SK-N-SH treated with all-trans-retinoic acid at 6 μM for 48 hours (cell line): ENCODE results near the gene BRAT1.

ENCODE experiments used
- ATAC-seq: fragments of 200-7000 bp; cut with Tn5 transposase; 3 replicates; pipeline ENCODE4 v1.9.1; 2020; ENCODE audit warnings: mild to moderate bottlenecking, moderate library complexity
- ARNTL ChIP-seq: fragments of 450-650 bp; formaldehyde crosslinking; IDR thresholded peaks from 2 replicates; pipeline ENCODE4 v1.5.0; 2020; ENCODE audit warnings: low read depth, mild to moderate bottlenecking, moderate library complexity, borderline replicate concordance
- CSDC2 ChIP-seq: fragments of 250-450 bp; sonication (Bioruptor Pico); IDR thresholded peaks from 2 replicates; pipeline ENCODE4 v1.5.0; 2020; ENCODE audit warnings: mild to moderate bottlenecking, moderate library complexity
- ESRRG ChIP-seq: fragments of 250-450 bp; sonication (Bioruptor Pico); IDR thresholded peaks from 2 replicates; pipeline ENCODE4 v1.6.1; 2021; ENCODE audit warnings: mild to moderate bottlenecking
- GLIS3 ChIP-seq: fragments of 250-450 bp; sonication (Bioruptor Pico); IDR thresholded peaks from 2 replicates; pipeline ENCODE4 v1.5.0; 2020; ENCODE audit warnings: mild to moderate bottlenecking, moderate library complexity
- ISL1 ChIP-seq: fragments of 250-450 bp; sonication (Bioruptor Pico); IDR thresholded peaks from 2 replicates; pipeline ENCODE4 v2.1.2; 2022; ENCODE audit warnings: mild to moderate bottlenecking, moderate library complexity
- OSR1 ChIP-seq: fragments of 250-450 bp; sonication (Bioruptor Pico); IDR thresholded peaks from 2 replicates; pipeline ENCODE4 v1.8.0; 2022; ENCODE audit warnings: moderate library complexity, mild to moderate bottlenecking, inconsistent platforms
- TCF4 ChIP-seq: fragments of 250-450 bp; sonication (Bioruptor Pico); IDR thresholded peaks from 2 replicates; pipeline ENCODE4 v1.8.0; 2021; ENCODE audit warnings: mild to moderate bottlenecking, moderate library complexity, borderline replicate concordance
- TOX ChIP-seq: fragments of 250-450 bp; sonication (Bioruptor Pico); IDR thresholded peaks from 2 replicates; pipeline ENCODE4 v1.8.0; 2021; ENCODE audit warnings: mild to moderate bottlenecking, moderate library complexity, borderline replicate concordance
- ZC3H10 ChIP-seq: fragments of 250-450 bp; sonication (Bioruptor Pico); IDR thresholded peaks from 2 replicates; pipeline ENCODE4 v1.5.1; 2021; ENCODE audit warnings: mild to moderate bottlenecking, moderate library complexity
- ZFP3 ChIP-seq: fragments of 250-450 bp; sonication (Bioruptor Pico); IDR thresholded peaks from 2 replicates; pipeline ENCODE4 v1.5.0; 2020; ENCODE audit warnings: mild to moderate bottlenecking, moderate library complexity
- ZFP30 ChIP-seq: fragments of 450-650 bp; formaldehyde crosslinking; IDR thresholded peaks from 2 replicates; pipeline ENCODE4 v1.5.0; 2022; ENCODE audit warnings: mild to moderate bottlenecking, moderate library complexity
- ZNF70 ChIP-seq: fragments of 450-650 bp; formaldehyde crosslinking; IDR thresholded peaks from 2 replicates; pipeline ENCODE4 v1.5.0; 2020; ENCODE audit warnings: mild to moderate bottlenecking, moderate library complexity
- ZNF8 ChIP-seq: fragments of 450-650 bp; formaldehyde crosslinking; IDR thresholded peaks from 2 replicates; pipeline ENCODE4 v1.5.0; 2020; ENCODE audit warnings: mild to moderate bottlenecking, moderate library complexity
- TF ChIP-seq, protein P1 (sequence below): fragments of 250-450 bp; sonication (Bioruptor Pico); IDR thresholded peaks from 2 replicates; pipeline ENCODE4 v1.5.1; 2020; ENCODE audit warnings: low read depth, mild to moderate bottlenecking, moderate library complexity
- TF ChIP-seq, protein P2 (sequence below): fragments of 250-450 bp; sonication (Bioruptor Pico); IDR thresholded peaks from 2 replicates; pipeline ENCODE4 v1.8.0; 2021; ENCODE audit warnings: low read depth, mild to moderate bottlenecking, moderate library complexity, borderline replicate concordance
- TF ChIP-seq, protein P3 (sequence below): fragments of 250-450 bp; sonication (Bioruptor Pico); IDR thresholded peaks from 2 replicates; pipeline ENCODE4 v1.5.0; 2020; ENCODE audit warnings: mild to moderate bottlenecking, moderate library complexity
- TF ChIP-seq, protein P4 (sequence below): fragments of 250-450 bp; sonication (Bioruptor Pico); IDR thresholded peaks from 2 replicates; pipeline ENCODE4 v1.5.1; 2021; ENCODE audit warnings: mild to moderate bottlenecking, moderate library complexity
- TF ChIP-seq, protein P5 (sequence below): fragments of 250-450 bp; sonication (Bioruptor Pico); IDR thresholded peaks from 2 replicates; pipeline ENCODE4 v1.8.0; 2020; ENCODE audit warnings: mild to moderate bottlenecking, moderate library complexity, borderline replicate concordance

BRAT1 gene

DNA sequence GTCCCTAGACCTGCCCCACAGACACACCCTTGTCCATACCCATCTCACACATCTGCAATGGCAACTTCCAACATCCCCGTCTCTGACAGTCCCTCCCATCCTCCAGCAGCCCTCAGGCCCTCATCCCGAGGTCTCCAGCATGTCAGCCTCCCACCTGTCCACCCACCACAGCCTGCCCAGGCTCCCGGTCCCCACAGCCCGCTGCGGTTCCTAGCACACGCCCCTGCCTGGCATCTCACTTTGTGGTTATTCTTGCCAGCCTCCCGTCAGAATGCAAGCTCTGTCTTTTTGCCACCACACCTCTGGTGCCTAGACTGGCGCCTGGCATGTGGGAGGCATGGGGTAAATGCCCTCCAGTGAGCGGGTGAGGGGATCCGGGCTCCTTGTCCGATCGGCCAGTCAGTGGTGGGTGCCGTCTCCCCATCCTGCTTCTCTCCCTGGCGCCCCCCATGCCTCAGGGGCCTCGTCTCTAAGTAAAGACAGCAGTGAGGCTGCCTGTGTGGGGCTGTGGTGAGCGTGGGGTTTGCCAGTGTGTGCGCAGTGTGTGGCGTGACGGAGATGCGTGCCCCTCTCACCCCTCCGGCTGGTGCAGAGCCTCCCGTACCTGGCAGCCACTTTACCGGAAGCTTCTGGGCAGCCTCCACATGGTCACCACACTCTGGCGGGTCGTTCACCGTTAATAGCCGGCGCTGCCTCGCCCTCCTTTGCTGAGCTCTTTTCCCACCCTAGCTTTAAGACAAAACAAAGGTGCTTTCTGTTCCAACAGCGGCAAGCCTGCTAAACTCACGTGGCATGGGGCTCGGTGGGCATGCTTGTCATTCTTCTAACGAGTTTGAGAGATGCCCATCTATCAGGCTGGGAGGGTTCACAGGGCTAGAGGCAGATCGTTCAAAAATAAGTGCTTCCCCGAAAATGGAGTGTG lies 48.0 kb upstream of the BRAT1 start (continued):
- TF ChIP-seq TCF4 (CRISPR knock-in tag): no peak
- no peak for TF ChIP-seq ZFP30 (CRISPR knock-in tag)
- no peak for TF ChIP-seq OSR1 (CRISPR knock-in tag)
- TF ChIP-seq ESRRG: no peak
- no peak for TF ChIP-seq GLIS3
- TF ChIP-seq, protein P1, sequence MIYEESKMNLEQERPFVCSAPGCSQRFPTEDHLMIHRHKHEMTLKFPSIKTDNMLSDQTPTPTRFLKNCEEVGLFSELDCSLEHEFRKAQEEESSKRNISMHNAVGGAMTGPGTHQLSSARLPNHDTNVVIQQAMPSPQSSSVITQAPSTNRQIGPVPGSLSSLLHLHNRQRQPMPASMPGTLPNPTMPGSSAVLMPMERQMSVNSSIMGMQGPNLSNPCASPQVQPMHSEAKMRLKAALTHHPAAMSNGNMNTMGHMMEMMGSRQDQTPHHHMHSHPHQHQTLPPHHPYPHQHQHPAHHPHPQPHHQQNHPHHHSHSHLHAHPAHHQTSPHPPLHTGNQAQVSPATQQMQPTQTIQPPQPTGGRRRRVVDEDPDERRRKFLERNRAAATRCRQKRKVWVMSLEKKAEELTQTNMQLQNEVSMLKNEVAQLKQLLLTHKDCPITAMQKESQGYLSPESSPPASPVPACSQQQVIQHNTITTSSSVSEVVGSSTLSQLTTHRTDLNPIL (CRISPR knock-in tag): no peak

DNA sequence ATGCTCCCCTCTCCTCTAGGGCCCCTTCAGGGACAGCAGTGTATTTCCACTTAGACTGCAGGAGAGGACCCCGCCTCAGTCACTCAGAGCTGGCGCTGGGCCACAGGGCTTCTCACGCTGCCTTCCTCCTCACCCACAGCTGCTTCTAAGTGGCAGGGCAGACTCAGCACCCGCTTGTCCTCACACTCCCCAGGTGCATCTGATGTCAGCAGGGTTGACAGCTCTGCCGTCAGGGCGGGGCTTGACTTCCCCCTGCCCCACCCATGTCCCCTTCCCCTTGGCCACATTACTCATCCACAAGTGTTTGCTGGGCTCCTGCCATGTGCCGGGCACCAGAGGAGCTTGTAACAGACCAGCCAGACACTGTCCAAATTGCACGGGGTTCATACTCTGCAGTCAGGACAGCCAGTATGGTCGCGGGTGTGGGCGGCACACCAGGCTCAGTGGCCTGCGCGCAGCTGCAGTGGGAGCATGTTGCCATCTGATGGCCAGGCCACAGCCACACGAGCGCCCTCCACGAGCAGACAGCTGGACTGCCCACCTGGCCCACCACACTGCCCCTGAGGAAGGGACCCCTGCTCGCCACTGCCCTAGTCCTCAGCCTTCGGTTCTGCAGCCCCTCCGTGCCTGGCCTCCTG lies 47.2 kb upstream of the BRAT1 start:
- ATAC-seq: no peak
- TF ChIP-seq ZNF70: no peak
- no peak for TF ChIP-seq ZNF8 (CRISPR knock-in tag)
- no peak for TF ChIP-seq ESRRG
- TF ChIP-seq, protein P2, sequence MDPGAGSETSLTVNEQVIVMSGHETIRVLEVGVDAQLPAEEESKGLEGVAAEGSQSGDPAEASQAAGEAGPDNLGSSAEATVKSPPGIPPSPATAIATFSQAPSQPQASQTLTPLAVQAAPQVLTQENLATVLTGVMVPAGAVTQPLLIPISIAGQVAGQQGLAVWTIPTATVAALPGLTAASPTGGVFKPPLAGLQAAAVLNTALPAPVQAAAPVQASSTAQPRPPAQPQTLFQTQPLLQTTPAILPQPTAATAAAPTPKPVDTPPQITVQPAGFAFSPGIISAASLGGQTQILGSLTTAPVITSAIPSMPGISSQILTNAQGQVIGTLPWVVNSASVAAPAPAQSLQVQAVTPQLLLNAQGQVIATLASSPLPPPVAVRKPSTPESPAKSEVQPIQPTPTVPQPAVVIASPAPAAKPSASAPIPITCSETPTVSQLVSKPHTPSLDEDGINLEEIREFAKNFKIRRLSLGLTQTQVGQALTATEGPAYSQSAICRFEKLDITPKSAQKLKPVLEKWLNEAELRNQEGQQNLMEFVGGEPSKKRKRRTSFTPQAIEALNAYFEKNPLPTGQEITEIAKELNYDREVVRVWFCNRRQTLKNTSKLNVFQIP (CRISPR knock-in tag): no peak
- no peak for TF ChIP-seq ISL1 (CRISPR knock-in tag)
- no peak for TF ChIP-seq CSDC2 (CRISPR knock-in tag)
- no peak for TF ChIP-seq TCF4 (CRISPR knock-in tag)
- TF ChIP-seq, protein P3, sequence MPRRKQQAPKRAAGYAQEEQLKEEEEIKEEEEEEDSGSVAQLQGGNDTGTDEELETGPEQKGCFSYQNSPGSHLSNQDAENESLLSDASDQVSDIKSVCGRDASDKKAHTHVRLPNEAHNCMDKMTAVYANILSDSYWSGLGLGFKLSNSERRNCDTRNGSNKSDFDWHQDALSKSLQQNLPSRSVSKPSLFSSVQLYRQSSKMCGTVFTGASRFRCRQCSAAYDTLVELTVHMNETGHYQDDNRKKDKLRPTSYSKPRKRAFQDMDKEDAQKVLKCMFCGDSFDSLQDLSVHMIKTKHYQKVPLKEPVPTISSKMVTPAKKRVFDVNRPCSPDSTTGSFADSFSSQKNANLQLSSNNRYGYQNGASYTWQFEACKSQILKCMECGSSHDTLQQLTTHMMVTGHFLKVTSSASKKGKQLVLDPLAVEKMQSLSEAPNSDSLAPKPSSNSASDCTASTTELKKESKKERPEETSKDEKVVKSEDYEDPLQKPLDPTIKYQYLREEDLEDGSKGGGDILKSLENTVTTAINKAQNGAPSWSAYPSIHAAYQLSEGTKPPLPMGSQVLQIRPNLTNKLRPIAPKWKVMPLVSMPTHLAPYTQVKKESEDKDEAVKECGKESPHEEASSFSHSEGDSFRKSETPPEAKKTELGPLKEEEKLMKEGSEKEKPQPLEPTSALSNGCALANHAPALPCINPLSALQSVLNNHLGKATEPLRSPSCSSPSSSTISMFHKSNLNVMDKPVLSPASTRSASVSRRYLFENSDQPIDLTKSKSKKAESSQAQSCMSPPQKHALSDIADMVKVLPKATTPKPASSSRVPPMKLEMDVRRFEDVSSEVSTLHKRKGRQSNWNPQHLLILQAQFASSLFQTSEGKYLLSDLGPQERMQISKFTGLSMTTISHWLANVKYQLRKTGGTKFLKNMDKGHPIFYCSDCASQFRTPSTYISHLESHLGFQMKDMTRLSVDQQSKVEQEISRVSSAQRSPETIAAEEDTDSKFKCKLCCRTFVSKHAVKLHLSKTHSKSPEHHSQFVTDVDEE (CRISPR knock-in tag): no peak
- no peak for TF ChIP-seq TOX (CRISPR knock-in tag)
- TF ChIP-seq, protein P4, sequence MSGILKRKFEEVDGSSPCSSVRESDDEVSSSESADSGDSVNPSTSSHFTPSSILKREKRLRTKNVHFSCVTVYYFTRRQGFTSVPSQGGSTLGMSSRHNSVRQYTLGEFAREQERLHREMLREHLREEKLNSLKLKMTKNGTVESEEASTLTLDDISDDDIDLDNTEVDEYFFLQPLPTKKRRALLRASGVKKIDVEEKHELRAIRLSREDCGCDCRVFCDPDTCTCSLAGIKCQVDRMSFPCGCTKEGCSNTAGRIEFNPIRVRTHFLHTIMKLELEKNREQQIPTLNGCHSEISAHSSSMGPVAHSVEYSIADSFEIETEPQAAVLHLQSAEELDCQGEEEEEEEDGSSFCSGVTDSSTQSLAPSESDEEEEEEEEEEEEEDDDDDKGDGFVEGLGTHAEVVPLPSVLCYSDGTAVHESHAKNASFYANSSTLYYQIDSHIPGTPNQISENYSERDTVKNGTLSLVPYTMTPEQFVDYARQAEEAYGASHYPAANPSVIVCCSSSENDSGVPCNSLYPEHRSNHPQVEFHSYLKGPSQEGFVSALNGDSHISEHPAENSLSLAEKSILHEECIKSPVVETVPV: no peak
- no peak for TF ChIP-seq ZC3H10 (CRISPR knock-in tag)
- TF ChIP-seq, protein P1 (CRISPR knock-in tag): no peak
- TF ChIP-seq ARNTL (CRISPR knock-in tag): no peak
- TF ChIP-seq GLIS3: no peak
- TF ChIP-seq ZFP3 (CRISPR knock-in tag): no peak
- TF ChIP-seq, protein P5, sequence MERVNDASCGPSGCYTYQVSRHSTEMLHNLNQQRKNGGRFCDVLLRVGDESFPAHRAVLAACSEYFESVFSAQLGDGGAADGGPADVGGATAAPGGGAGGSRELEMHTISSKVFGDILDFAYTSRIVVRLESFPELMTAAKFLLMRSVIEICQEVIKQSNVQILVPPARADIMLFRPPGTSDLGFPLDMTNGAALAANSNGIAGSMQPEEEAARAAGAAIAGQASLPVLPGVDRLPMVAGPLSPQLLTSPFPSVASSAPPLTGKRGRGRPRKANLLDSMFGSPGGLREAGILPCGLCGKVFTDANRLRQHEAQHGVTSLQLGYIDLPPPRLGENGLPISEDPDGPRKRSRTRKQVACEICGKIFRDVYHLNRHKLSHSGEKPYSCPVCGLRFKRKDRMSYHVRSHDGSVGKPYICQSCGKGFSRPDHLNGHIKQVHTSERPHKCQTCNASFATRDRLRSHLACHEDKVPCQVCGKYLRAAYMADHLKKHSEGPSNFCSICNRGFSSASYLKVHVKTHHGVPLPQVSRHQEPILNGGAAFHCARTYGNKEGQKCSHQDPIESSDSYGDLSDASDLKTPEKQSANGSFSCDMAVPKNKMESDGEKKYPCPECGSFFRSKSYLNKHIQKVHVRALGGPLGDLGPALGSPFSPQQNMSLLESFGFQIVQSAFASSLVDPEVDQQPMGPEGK (CRISPR knock-in tag): no peak
